ENCODE data around the gene MPO.

DNA sequence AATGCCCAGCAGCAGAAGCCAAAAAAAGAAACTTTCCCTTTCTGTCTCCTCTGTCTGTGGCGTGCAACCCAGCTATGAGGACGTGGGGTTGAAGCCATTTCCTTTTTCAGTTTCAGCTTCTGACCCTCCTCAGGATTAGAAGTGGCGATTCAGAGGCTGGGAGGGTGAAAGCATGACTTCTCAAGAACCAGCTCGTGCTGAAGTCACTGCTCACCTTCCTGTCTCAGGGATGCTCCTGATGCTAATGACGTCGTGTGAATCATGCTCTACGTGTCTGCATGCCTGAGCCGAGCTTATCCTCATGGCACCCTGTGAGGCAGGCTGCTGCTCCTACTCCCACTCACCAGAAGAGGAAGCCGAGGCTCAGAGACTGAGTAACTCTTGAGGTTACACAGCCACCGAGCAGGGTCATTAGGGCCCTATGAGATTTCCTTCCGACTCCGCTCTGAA lies 48.0 kb downstream of the MPO start:
- TF ChIP-seq EZH2phosphoT487 (IDR thresholded peaks at IDR 0.05; ENCODE audit: insufficient read depth, low read depth) (no peak), EZH2 (IDR thresholded peaks at IDR 0.05; ENCODE audit: insufficient read depth, poor library complexity, severe bottlenecking) (no peak)

Measured in GM23248 (cell line).